NCI-H82 (cell line): Measurements from ENCODE around the gene GAS7.

Experiments
- DNase-seq: peaks from one replicate; lab custom pipeline; 2025; lab: John Stamatoyannopoulos, UW

GAS7 gene

DNA sequence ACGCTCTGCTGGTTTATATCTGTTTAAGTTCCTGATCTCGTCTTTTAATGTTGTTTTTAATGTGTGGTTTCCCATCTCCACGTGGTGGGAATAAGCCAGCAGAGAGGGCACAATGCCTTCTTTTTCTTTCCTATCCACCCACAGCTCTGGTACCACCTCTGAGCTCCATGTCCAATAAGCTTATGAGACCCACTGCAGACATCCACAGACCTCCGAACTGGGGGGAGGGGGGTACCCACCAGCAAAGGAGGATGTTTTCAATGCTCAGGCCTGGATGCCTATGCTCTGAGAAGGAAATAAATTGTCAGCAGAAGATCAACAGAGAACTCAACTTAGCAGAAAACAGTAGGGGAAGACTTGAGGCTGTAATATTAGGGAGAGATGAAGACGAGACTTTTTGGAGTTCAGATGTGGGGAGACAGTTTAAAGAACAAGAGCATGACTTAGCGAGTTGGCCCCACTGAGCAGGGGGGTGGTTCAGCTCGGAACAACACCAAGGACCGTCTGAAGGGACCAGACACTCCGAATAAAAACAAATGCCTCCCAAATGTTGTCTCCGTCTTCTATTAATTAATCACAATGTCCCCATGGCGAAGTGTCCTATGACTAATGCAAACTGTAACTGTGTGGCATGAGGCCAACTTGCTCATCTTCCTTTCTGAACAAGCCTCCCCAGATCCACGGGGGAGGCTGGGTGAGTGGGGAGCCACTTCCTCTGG is 62.7 kb downstream of the GAS7 start:
- DNase-seq, result no peak

DNA sequence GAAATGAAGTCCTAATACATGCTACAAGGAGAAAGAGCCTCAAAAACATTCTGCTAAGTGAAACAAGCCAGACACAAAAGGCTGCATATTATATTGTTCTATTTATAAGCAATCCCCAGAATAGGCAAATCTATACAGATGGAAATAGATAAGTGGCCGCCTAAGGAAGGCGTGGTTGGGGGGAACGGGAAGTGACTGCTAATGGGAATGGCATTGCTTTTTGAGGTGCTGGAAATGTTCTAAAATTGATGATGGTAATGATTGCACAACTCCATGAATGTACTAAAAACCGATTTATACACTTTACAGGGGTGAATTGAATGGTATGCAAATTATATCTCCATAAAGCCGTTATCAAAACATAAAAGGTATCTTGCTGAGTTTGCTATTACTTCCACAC is 67.7 kb downstream of the GAS7 start:
- DNase-seq, result no peak

DNA sequence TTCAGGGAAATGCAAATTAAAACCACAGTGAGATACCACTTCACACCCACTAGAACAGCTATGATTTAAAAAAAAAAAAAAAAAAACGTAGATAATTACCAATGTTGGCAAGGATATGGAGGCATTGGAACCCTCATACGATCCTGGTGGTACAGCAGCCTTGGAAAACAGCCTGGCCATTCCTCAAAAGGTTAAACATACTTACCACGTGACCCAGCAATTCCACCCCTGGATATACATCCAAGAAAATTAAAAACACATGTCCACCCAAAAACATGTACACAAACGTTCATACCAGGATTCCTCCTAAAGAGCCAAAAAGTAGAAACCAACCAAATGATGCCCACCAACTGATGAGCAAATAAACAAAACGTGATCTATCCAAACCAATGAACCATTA is 68.1 kb downstream of the GAS7 start:
- DNase-seq, result no peak

DNA sequence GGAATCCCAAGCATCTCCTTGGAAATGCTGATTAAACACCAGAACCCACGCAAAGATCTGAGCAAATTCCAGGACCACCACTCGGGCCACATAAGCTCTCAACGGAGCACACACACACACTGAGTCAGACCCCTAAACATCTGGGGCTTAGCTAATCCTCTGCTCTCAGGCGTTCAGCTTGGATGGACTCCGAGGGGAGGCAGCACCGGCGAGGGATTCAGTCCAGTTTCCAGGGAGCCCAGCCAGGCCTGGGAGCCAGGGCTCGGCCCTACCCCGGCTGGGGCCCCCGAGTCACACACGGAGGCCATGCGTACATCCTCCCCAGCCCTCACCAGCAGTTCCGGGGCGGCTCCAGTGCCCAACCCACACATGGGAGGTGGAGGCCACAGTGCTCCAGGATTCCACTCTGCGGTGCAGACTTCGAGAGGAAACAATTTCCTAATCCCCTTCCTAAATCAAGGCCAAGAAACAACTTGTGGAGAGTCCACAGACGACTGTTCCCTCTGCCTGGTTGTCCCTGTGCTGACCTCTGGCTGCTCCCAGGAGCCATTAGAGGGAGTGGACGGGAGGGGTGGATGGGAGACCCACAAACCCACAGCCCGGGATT is 70.5 kb downstream of the GAS7 start:
- DNase-seq, result peak; percentile 89

DNA sequence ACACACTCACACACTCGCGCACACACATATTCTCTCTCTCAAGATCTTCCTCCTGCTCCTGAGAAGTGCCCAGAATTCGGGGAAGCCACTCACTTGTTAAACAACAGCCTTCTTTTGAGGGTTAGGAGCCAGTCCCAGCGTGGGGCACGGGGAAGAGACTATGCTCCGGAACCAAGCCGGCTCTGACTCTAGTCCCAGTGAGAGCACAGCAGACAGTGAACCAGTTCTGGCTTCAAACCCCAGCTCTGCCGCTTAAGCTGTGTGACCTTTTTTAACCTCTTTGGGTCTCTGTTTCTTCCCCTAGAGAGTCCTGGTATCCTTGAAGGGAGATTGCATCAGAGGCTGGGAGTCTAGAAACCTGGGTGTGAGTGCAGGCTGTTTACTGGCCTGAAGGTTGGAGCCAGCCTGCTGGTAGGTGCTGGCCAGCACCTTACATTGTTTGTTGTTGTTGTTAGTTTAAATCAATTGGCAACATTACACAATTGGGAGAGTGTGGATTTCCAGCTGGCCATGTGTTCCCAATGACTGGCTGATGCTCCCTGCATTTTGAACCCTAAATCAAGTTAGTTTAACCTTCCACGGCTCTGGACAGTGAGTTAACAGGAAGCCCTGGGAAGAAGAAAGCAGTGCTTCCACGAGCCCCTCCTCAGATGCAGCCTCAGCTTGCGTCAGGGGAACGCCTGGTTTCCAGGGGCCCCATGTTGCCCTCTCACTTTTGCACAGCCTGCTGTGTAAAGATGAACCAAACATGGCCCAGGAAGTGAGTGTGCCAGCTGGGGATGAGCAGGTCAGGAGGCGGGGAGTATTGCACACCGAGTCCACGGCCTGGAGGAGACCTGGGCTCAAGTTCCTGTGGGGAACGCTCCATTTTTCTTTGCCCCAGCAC is 71.5 kb downstream of the GAS7 start:
- DNase-seq, result peak; percentile 43

DNA sequence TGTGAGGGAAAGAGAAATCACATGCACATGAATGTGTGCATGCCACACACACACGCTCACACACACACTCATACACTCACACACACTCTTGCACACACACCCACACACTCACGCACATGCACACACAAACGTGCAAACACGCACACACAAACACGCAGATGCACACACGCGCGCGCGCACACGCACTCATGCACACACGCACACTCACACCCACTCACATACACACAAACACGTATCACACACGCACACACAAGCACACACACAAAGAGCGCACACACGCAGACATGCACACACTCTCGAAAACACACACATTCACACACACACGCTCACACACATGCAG is 72.2 kb downstream of the GAS7 start:
- no peak for DNase-seq

DNA sequence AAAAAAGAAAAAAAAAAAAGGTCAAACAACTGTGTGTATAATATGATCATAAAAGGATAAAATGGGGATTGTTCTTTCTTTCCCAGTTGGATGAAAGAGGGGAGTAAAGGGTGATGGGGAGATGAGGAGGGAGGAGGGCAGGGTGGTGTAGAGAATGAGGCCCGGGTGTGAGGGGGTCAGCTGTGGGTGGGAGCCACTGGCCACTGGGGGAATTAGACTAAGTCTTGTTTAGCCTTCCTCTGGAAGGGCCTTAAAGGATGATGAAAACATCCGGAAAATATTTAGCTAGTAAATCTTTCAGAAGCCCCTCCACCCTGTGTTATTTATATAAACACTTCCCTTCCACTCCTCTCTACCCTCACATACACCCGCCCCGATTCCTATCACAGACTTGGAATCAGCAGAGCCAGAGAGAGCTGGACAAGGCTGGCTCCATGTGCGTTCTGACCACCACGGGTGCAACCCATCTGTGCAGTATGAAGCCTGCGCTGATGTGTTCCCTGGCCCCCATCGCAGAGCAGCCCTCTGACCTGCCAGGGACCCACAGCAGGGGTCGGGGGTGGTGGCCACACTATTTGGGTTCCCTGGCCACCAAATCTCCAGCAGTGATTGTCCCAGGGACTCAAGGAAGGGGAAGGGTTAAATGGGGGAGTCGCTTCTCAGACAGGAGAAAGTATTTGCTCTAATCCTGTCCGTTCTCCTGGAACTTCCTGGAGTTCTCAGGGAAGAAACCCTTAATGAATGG is 72.7 kb downstream of the GAS7 start:
- DNase-seq, result peak; percentile 35

DNA sequence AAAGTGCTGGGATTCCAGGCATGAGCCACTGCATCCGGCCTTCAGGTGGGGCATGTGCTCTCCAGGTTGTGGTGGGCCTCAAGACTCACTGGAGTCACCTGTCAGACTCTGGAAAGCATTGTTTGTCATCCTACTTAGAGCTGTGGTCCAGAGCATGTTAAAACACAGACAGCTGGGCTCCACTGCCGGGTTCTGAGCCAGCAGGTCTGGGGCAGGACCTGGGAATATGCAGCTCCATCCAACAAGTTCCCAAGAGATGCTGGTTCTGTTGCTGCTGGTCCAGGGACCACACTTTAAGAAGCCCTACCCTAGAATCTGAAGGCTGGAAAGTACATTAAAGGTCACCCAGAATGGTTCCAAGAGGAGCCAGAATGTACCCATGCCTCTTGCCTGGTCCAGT is 75.3 kb downstream of the GAS7 start:
- no peak for DNase-seq

DNA sequence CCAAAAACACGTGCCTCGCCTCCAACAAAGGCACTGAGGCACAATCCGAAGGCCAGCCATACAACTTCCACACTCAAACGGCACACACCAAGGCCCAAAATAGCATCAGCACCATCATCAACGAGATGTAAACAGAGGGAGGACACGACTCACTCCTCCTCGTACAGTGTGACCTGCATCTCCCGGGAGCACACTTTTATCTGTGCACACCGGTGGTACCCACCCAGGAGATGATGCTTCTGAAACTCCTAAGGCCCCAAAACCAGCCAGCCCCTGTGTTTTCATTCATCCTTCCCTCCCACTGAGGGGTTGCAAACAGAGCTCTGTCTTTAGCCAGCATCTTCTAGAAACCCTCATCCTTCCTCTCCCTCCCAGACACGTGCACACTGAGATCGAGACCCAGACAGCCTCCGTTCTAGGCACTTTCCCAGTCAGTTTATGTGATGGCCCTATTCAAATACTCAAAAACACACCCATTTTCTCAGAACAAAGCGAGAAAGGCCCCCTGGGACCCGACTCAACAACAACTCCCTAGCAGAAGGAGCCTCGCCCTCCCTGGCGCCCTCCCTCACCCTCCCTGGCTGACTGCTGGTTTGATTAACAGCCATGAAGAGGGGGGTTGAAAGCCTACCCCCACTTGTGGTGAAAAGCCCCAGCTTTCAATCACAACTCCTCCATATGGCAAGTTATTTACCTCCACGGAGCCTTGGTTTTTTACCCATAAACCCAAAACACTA is 76.3 kb downstream of the GAS7 start:
- peak; percentile 78 for DNase-seq

DNA sequence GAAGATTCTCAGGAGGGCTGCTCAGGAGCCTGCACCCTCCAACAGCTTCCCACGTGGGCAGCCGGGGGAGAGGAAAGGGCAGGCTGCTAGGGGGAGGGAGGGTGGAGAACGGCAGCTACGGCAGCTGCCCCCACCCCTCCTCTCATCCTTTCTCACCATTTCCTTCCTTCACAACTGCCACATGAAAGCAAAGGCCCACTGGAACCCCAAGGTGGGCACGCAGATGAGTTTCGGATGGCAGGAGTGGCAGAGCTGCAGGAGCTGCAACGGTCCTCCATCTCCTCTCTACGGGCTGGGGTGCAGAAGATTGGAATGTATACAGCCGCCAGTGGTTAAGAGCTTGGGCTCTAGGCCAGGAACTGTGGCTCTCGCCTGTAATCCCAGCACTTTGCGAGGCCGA is 77.7 kb downstream of the GAS7 start:
- no peak for DNase-seq

DNA sequence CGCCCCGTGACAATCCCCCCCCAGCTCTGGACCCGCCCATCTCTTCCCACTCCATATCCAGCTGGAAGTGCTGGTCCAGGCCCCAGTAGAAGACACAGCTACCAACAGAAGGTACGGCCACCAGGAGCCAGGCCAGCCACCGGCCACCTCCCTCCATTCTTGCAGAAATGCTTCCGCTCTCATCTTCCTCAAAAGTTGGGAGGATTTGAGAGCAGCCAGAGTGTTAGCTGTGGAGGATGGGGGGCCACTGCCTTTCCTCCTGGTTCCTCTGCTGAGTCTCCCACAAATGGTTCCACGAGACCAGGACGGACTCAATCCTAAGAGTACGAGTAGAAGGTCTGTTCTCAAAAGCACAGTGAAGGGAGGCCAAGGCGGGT is 78.3 kb downstream of the GAS7 start:
- no peak for DNase-seq

DNA sequence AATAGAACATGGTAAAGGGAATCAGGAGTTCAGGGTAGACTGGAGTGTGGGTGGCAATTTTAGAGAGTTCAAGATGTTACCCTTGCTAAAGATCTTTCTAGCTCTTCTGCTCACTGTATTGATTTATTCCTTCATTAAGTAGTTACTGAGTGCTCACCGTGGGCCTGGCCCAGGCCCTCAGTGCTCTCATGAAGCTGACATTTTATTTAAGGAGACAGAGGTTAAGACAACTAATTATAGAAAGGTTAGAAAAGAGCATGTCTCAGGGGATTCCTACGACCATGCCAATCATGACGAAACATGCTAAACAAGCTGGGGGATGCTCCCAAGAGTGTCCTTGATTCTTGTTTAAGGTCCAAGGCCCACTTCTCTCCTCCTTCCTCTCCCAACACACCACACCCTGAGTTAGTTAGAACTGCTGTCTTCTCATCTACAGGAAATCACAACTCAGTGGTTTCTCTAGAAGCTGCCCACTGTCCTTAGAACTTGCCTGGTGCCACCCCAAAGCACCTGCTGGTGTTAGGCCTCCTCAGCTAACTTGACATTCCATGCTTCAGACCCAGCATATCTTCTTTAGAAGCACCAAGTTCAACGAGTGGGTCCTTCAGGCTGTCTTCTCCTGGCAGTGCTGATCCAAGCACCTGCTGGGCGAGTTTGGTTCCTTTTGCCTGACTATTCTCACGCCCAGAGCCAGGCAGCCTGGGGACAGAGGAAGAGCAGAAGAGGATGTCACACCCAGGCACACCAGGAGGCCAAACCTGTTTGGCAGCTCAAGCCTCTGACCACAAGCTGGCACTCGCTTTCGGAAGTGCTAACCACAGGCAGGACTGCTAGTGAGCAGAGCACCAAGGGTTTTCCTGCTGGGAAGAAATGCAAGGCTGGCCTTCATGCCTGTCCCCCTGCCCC is 79.0 kb downstream of the GAS7 start:
- DNase-seq, result no peak

DNA sequence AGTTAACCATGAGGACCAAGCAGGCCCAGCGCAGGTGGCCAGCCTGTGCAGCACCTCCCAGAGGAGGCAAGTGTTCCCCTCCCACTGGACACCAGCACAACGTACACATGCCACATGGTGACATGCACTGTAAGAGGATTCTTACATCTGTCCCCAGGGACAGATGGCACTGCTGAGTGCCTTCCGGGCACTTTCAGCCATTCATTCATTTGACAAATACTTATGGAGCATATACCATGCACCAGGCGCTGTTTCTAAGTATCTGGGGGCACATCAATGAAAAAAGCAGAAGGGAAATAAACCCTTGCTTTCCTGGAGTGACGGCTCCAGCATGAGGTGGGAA is 79.6 kb downstream of the GAS7 start:
- peak; percentile 94 for DNase-seq

DNA sequence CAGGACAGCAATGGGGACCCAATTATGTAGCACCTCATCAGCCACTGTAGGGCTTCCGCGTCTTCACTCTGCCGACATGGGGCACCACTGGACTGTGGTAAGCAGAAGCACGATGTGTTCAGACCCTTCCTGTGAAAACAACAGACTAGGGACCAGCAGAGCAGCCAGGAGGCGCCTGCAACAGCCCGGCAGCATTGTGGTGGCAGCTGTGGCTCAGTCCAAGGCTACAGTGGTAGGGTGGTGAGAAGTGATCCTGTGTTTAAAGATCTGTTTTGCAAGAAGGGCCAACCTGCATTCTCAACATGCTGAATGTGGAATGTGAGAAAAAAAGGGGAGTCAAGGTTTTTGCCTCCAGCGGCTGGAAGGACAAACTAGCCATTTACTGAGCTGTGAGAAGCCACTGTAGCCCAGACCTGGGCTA is 80.8 kb downstream of the GAS7 start:
- DNase-seq, result peak; percentile 82

DNA sequence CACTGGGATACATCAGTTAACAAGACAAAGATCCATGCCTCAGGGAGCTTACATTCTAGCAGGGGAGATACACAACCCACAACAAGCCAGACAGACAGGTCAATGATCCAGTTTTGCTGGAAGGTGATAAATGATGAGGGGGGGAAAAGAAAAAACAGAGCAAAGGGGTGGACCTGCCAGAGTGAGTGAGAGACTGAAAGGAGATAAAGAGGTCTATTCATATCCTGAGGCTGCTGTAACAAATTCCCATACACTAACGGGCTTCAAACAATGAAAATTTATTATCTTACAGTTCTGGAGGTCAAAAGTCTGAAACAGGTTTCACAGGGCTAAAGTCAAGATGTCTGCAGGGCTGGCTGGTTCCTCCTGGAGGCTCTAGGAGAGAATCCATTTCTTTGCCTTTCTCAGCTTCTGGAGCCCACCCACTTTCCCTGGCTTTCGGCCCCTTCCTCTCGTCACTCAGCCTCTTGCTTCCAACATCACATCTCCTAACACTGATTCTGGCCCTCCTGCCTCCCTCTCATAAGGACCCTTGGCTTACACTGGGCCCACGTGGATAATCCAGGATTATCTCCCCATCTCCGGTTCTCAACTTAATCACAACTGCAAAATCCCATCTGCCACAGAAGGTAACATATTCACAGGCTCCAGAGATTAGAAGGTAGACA is 81.5 kb downstream of the GAS7 start:
- DNase-seq, result peak; percentile 99

DNA sequence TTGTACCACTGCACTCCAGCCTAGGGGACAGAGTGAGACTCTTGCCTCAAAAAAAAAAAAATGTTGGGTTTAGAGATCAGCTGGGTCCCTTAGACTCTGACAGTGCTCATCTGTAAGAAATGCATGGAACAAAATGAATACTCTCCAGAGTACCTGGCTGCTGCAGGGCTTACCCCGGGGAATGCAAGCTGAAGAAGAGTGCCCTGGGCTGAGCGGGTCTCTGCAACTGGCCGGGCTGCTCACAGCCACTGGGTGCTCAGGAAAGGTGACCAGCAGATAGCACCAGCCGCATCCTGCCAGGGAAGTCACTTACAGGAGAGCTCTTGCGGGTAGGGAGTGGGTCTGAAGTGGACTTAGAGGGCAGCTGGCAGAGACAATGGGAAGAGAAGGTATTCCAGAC is 82.1 kb downstream of the GAS7 start:
- DNase-seq, result no peak

DNA sequence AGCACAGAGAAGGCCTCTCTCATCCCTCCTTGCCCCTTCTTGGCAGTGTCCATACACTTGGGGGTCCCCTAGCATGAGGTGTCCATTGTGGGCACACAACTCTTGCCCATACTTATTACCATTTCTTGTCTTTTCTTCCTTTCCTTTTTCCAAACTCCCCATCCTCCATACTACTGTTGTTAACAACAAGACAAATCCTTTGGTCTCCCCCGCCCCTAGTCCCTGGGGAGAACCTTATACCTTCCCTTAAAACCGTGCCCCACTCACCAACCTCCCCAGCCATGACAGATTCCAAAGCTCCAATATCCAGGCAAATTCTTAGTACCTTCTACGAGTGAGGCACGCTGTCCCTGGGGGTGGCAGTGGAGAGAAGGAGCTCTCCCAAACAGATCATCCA is 82.9 kb downstream of the GAS7 start:
- no peak for DNase-seq

DNA sequence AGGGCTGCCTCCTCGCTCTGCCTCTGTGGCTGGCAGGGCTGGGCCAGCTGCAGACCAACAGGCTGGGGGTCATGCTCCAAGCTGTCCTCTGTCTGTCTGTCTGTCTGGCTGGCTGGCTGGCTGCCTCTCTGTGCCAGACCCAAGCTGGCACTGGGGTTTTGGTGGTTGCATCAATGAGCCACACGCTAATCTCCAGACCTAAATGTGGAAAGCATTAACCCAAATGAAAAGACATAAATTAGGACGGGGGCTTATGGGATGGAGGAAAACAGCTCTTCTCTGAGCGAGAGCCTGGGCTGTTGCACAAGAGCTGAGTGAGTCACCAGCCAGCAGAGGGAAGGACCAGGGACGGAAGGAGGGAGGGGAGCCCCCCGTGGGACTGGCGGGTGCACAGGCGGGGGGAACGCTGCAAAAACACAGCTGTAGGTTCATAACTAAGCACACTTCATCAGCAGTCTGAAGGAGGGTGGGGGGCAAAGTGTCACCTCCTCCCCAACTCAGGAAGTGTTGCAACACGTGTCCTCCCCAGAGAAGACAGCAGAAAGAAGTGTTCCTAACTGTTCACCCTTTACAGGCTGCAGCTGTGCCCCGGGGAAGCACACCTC is 83.4 kb downstream of the GAS7 start:
- peak; percentile 21 for DNase-seq

DNA sequence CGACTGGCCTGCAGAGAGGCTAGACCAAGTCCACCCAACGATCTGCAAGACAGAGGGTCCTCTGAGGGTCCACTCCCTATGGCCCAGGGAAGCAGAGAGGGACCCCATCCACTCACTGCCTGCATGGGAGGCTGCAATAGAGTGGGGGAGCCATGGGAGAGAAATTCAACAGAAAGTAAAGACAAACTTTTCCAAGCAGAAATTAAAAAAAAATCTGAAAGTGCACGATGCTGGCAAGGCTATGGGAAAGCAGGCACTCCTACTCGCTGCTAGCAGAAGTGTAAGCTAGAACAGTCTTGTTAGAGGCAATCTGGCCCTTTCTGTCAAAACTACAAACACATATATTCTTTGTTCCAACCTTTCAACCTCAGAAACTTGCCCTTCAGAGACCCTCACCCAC is 85.4 kb downstream of the GAS7 start:
- no peak for DNase-seq

DNA sequence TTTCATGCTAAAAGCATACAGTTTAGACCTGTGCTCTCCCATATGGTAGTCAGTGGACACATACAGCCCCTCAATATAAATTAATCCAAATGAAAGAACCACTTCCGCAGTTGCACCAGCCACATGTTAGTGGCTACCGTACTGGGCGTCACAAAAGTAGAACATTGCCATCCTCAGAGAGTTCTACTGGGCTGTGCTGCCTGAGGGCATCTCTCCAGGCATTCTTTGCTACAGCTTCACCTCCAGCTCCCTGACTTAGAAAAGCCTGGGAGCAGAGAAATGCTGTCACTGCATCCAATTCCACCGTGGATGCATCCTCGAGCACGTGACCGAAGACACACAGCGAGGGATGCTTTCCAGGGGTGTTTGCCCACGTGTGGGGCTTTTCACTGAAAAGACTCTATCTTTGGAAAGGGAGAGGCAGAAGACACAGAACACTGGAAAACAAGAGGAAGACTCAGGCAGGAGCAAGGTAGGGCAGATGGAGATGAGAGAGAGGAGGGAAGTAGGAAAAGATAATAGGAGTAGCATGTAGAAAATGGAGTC is 86.4 kb downstream of the GAS7 start:
- DNase-seq, result no peak
